Right atrium auricular region (tissue), 2 donors: ENCODE measurements around the gene SYCP2. TPM values are rescaled to one million over a fixed set of nuclear protein-coding genes. Genes with fewer than 3 reads are reported as not detected.
"Not testable (repeated sequence)": the region's sequence is repeated elsewhere in the genome, so short reads cannot be mapped to it uniquely, and the experiment has no call there.

Experiments used
- DNase-seq: peaks from one replicate; pipeline ENCODE4 v3.0.0-alpha.2; 2019; ENCODE audit warnings: low spot score
- H3K27ac ChIP-seq, 2 donors: fragments of 200-600 bp; sonication (generic); 1 replicate in 1 of 2; 2 replicates in 1 of 2; pipeline ENCODE4 v1.5.1; 2016 to 2019
- H3K27me3 ChIP-seq, 2 donors: fragments of 200-600 bp; sonication (generic); one replicate each; pipeline versions ENCODE4 v1.5.1 to v1.6.0; 2017 to 2019
- H3K36me3 ChIP-seq: fragments of 200-600 bp; sonication (generic); one replicate; pipeline ENCODE4 v1.5.1; 2016
- H3K4me1 ChIP-seq, 2 donors: fragments of 200-600 bp; sonication (generic); one replicate each; pipeline versions ENCODE4 v1.5.1 to v1.6.0; 2017 to 2019
- H3K4me3 ChIP-seq, 2 donors: fragments of 200-600 bp; sonication (generic); 1 replicate in 1 of 2; 2 replicates in 1 of 2; pipeline ENCODE4 v1.5.1; 2017 to 2019; ENCODE audit warnings: mild to moderate bottlenecking in 1 of 2, moderate library complexity in 1 of 2
- H3K9me3 ChIP-seq, 2 donors: fragments of 200-600 bp; sonication (generic); one replicate each; pipeline ENCODE4 v1.5.1; 2019
- CTCF ChIP-seq, 2 donors: fragments of 200-600 bp; sonication (generic); IDR thresholded peaks; one replicate each; pipeline ENCODE4 v1.5.1; 2019; ENCODE audit warnings: antibody characterized with exemption in 2 of 2
- total RNA-seq, 2 donors: library from RNA; depleted of rRNA; stranded (reverse); fragments of >200 nt; gene quantifications; one replicate each; pipeline ENCODE4 v1.1.0, GENCODE V29; 2016

Gene SYCP2
- total RNA-seq, 2 donors from 2014 or later: 0.56 to 0.79 TPM

GRCh38 chr20:59958123-59958522 lies 24.7 kb upstream of the SYCP2 start, which contains the start of gene CDH26:
Gene CDH26, plus strand, starts transcription at chr20:59958423. Its CDS starts 304 bp downstream, at chr20:59958727.
- H3K36me3 ChIP-seq: no peaks in the 10 kb centered on the region
- H3K27me3 ChIP-seq: no peaks in the 10 kb centered on the region
- TF ChIP-seq CTCF (IDR thresholded peaks at IDR 0.05): no peak
- no peak within 1 kb of the TSS for H3K27ac ChIP-seq
- H3K9me3 ChIP-seq: no peaks in the 10 kb centered on the region
- no peak within 1 kb of the TSS for H3K4me3 ChIP-seq
- no peak for DNase-seq
- H3K4me1 ChIP-seq: no peaks in the 10 kb centered on the region

GRCh38 chr20:59957568-59957967 lies 24.1 kb upstream of the SYCP2 start:
- not testable (repeated sequence) for H3K27me3 ChIP-seq, H3K9me3 ChIP-seq, H3K4me3 ChIP-seq, H3K4me1 ChIP-seq, H3K36me3 ChIP-seq, DNase-seq, H3K27ac ChIP-seq

GRCh38 chr20:59955131-59955796 lies 21.8 kb upstream of the SYCP2 start:
- Histone ChIP-seq H3K4me1 (no peaks in the 10 kb centered on the region), H3K27ac (no peak overlapping the region), H3K9me3 (no peaks in the 10 kb centered on the region), H3K4me3 (no peak overlapping the region), H3K27me3 (no peaks in the 10 kb centered on the region), H3K36me3 (peaks cover 6% of the 10 kb centered on the region)
- peak in 1 of 2 donors; percentile 48 for TF ChIP-seq CTCF (IDR thresholded peaks at IDR 0.05)
- no peak for DNase-seq

- Histone ChIP-seq H3K4me1 (no peaks in the 10 kb centered on the region), H3K27ac (no peak overlapping the region), H3K27me3 (no peaks in the 10 kb centered on the region), H3K9me3 (no peaks in the 10 kb centered on the region), H3K36me3 (peaks cover 6% of the 10 kb centered on the region), H3K4me3 (no peak overlapping the region)
- TF ChIP-seq CTCF (IDR thresholded peaks at IDR 0.05): no peak
- no peak for DNase-seq
Measured at GRCh38 chr20:59954718-59955117, 21.3 kb upstream of the SYCP2 start.

- Histone ChIP-seq H3K4me3 (no peak overlapping the region), H3K27me3 (no peaks in the 10 kb centered on the region), H3K36me3 (peaks cover 7% of the 10 kb centered on the region), H3K4me1 (peaks cover 0 to 27% of the 10 kb centered on the region in 2 donors), H3K27ac (no peak overlapping the region), H3K9me3 (no peaks in the 10 kb centered on the region)
- DNase-seq: no peak
- no peak for TF ChIP-seq CTCF (IDR thresholded peaks at IDR 0.05)
Measured at GRCh38 chr20:59949911-59950310, 16.5 kb upstream of the SYCP2 start.

GRCh38 chr20:59948828-59949720 lies 15.6 kb upstream of the SYCP2 start:
- Histone ChIP-seq H3K9me3 (no peaks in the 10 kb centered on the region), H3K36me3 (peaks cover 16% of the 10 kb centered on the region), H3K27me3 (no peaks in the 10 kb centered on the region), H3K27ac (no peak overlapping the region), H3K4me1 (peaks cover 0 to 34% of the 10 kb centered on the region in 2 donors), H3K4me3 (no peak overlapping the region)
- no peak for DNase-seq
- peak; percentile 44 to 77 for TF ChIP-seq CTCF (IDR thresholded peaks at IDR 0.05)
